Measurements from ENCODE around the gene MS4A4A. TPM values are rescaled to one million over a fixed set of nuclear protein-coding genes. Genes with fewer than 3 reads are reported as not detected.
A peak's percentile ranks its signal among the peaks of the same experiment; 100 is the strongest.

MS4A4A gene
- total and polyA plus RNA-seq, 2 of the 13 experiments (the other 11 are each of a cell fraction or from before 2014, with no cell fraction given) = not detected

GRCh38 chr11:60265373-60266214 lies 14.9 kb upstream of the MS4A4A start (continued):
- no peak for TF ChIP-seq PRMT3 (CRISPR knock-in tag; IDR thresholded peaks at IDR 0.05; ENCODE audit: borderline replicate concordance, low read depth)
- no peak for TF ChIP-seq ZSCAN31 (CRISPR knock-in tag; IDR thresholded peaks at IDR 0.05; ENCODE audit: low read depth)
- no peak for TF ChIP-seq SMARCE1 (IDR thresholded peaks at IDR 0.05; ENCODE audit: borderline replicate concordance)
- TF ChIP-seq TOPORS (CRISPR knock-in tag; IDR thresholded peaks at IDR 0.05) = no peak
- TF ChIP-seq ARID3A (IDR thresholded peaks at IDR 0.05; ENCODE audit: low read depth, low read length) = peak; percentile 60; the same call in 1 of the 2 replicates
- TF ChIP-seq, protein P1, sequence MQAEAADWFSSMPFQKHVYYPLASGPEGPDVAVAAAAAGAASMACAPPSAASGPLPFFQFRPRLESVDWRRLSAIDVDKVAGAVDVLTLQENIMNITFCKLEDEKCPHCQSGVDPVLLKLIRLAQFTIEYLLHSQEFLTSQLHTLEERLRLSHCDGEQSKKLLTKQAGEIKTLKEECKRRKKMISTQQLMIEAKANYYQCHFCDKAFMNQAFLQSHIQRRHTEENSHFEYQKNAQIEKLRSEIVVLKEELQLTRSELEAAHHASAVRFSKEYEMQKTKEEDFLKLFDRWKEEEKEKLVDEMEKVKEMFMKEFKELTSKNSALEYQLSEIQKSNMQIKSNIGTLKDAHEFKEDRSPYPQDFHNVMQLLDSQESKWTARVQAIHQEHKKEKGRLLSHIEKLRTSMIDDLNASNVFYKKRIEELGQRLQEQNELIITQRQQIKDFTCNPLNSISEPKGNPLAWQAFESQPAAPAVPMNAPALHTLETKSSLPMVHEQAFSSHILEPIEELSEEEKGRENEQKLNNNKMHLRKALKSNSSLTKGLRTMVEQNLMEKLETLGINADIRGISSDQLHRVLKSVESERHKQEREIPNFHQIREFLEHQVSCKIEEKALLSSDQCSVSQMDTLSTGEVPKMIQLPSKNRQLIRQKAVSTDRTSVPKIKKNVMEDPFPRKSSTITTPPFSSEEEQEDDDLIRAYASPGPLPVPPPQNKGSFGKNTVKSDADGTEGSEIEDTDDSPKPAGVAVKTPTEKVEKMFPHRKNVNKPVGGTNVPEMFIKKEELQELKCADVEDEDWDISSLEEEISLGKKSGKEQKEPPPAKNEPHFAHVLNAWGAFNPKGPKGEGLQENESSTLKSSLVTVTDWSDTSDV (CRISPR knock-in tag; IDR thresholded peaks at IDR 0.05) = no peak
- peak; percentile 82; the same call in 1 of the 2 replicates for TF ChIP-seq MIXL1 (CRISPR knock-in tag; IDR thresholded peaks at IDR 0.05)
- no peak for TF ChIP-seq MTF1 (CRISPR knock-in tag; IDR thresholded peaks at IDR 0.05)
- no peak for TF ChIP-seq ZNF432 (CRISPR knock-in tag; IDR thresholded peaks at IDR 0.05; ENCODE audit: borderline replicate concordance)
- TF ChIP-seq, protein P2, sequence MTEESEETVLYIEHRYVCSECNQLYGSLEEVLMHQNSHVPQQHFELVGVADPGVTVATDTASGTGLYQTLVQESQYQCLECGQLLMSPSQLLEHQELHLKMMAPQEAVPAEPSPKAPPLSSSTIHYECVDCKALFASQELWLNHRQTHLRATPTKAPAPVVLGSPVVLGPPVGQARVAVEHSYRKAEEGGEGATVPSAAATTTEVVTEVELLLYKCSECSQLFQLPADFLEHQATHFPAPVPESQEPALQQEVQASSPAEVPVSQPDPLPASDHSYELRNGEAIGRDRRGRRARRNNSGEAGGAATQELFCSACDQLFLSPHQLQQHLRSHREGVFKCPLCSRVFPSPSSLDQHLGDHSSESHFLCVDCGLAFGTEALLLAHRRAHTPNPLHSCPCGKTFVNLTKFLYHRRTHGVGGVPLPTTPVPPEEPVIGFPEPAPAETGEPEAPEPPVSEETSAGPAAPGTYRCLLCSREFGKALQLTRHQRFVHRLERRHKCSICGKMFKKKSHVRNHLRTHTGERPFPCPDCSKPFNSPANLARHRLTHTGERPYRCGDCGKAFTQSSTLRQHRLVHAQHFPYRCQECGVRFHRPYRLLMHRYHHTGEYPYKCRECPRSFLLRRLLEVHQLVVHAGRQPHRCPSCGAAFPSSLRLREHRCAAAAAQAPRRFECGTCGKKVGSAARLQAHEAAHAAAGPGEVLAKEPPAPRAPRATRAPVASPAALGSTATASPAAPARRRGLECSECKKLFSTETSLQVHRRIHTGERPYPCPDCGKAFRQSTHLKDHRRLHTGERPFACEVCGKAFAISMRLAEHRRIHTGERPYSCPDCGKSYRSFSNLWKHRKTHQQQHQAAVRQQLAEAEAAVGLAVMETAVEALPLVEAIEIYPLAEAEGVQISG (CRISPR knock-in tag; IDR thresholded peaks at IDR 0.05) = no peak
- TF ChIP-seq KLF6 (CRISPR knock-in tag; IDR thresholded peaks at IDR 0.05) = no peak
- no peak for TF ChIP-seq ZZZ3 (CRISPR knock-in tag; IDR thresholded peaks at IDR 0.05; ENCODE audit: borderline replicate concordance)
- TF ChIP-seq ZNF660 (CRISPR knock-in tag; IDR thresholded peaks at IDR 0.05; ENCODE audit: borderline replicate concordance, low read depth) = no peak
- no peak for TF ChIP-seq GATAD1 (CRISPR knock-in tag; IDR thresholded peaks at IDR 0.05)
- no peak for TF ChIP-seq ZNF687 (CRISPR knock-in tag; IDR thresholded peaks at IDR 0.05)

Measured in HepG2 (cell line).